ENCODE results near the gene TTL. TPM values are rescaled to one million over a fixed set of nuclear protein-coding genes. Genes with fewer than 3 reads are reported as not detected.
A peak's percentile ranks its signal among the peaks of the same experiment; 100 is the strongest.

Gene TTL
- total and polyA plus RNA-seq, 2 experiments from 2014 or later: 11.1 to 69.7 TPM

DNA sequence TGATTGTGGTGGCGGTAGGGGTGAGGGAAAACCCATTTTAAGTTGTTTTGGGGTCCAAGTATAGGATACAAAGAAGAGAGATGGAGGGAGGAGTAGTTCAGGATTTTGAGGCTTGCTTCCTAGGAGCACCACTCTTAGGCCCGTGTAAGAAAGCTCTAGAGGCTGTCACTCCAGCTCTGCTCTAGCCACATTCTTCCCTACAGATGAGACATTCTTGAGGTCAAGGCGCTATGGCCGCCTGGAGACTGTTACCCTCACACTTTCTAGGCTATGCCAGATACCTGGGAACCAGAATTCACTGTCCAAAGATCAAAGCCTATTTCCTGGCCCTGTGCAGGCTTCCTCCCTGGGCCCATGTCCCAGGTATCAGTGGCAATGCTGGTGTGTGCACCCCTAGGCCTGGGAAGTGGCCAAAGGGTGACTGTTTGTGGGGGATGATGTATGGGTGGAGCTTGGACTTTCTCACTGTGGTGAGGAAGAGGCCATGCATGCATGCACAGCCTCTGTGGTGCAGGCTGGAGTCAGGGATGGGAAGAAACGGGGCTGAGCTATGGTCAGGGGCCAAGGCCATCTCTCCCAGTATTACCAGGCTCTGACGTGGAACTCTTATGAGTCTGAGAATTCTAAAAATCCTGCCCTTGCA is 7.0 kb upstream of the TTL start:
- Histone ChIP-seq H3K9me2 (ENCODE audit: insufficient read depth) (no peaks in the 10 kb centered on the region), H3K9ac (peak overlapping the region; percentile 39; the same call in 1 of the 2 replicates), H3K9me3 (ENCODE audit: low read depth) (no peaks in the 10 kb centered on the region), H3F3A (ENCODE audit: insufficient read depth) (peaks cover 9% of the 10 kb centered on the region; the same call in 1 of the 2 replicates), H2AFZ (peak overlapping the region; percentile 59; the same call in 1 of the 2 replicates), H3K4me3 (no peak overlapping the region), H3K36me3 (ENCODE audit: low read depth) (no peaks in the 10 kb centered on the region), H3K79me2 (ENCODE audit: insufficient read depth) (no peaks in the 10 kb centered on the region), H3K27ac (peak overlapping the region; percentile 55), H3K4me1 (ENCODE audit: insufficient read depth) (peaks cover 6% of the 10 kb centered on the region), H4K20me1 (ENCODE audit: insufficient read depth) (no peaks in the 10 kb centered on the region), H3K27me3 (replicated peaks; ENCODE audit: insufficient read depth) (no peaks in the 10 kb centered on the region), H3K4me2 (ENCODE audit: unreplicated experiment) (no peak overlapping the region)
- in situ Hi-C loops (cut with MboI): no loop called here
- no peak for TF ChIP-seq EZH2phosphoT487 (IDR thresholded peaks at IDR 0.05; ENCODE audit: insufficient read depth, low read depth)
- no peak for TF ChIP-seq EZH2 (IDR thresholded peaks at IDR 0.05; ENCODE audit: insufficient read depth, poor library complexity, severe bottlenecking)
- 57 to 62% methylated on average over 6 of the region's 6 CpGs for WGBS, 2 experiments (ENCODE audit: low coverage in 1 of 2, low lambda C conversion rate in 2 of 2, missing lambda C conversion rate in 2 of 2)
- peak; percentile 86 for DNase-seq

- in situ Hi-C loops (cut with MboI): no loop called here
- no peak overlapping the region for H3K9ac ChIP-seq
- no peak overlapping the region for H3K4me3 ChIP-seq
- H3K79me2 ChIP-seq (ENCODE audit: insufficient read depth): no peaks in the 10 kb centered on the region
- peaks cover 9% of the 10 kb centered on the region; the same call in 1 of the 2 replicates for H3F3A ChIP-seq (ENCODE audit: insufficient read depth)
- no peak for DNase-seq
- H3K27me3 ChIP-seq (replicated peaks; ENCODE audit: insufficient read depth): no peaks in the 10 kb centered on the region
- H4K20me1 ChIP-seq (ENCODE audit: insufficient read depth): no peaks in the 10 kb centered on the region
- no peak overlapping the region for H3K27ac ChIP-seq
- no peaks in the 10 kb centered on the region for H3K36me3 ChIP-seq (ENCODE audit: low read depth)
- H3K9me2 ChIP-seq (ENCODE audit: insufficient read depth): no peaks in the 10 kb centered on the region
- H2AFZ ChIP-seq: no peak overlapping the region
- TF ChIP-seq EZH2phosphoT487 (IDR thresholded peaks at IDR 0.05; ENCODE audit: insufficient read depth, low read depth) (no peak), EZH2 (IDR thresholded peaks at IDR 0.05; ENCODE audit: insufficient read depth, poor library complexity, severe bottlenecking) (no peak)
- no peak overlapping the region for H3K4me2 ChIP-seq (ENCODE audit: unreplicated experiment)
- no peaks in the 10 kb centered on the region for H3K9me3 ChIP-seq (ENCODE audit: low read depth)
- 80 to 85% methylated on average over 7 of the region's 7 CpGs for WGBS, 2 experiments (ENCODE audit: low coverage in 1 of 2, low lambda C conversion rate in 2 of 2, missing lambda C conversion rate in 2 of 2)
- peaks cover 6% of the 10 kb centered on the region for H3K4me1 ChIP-seq (ENCODE audit: insufficient read depth)
These were observed 5.5 kb upstream of the TTL start for GRCh38 chr2:112476434-112476833.

GRCh38 chr2:112480530-112481049 is 1.4 kb upstream of the TTL start:
- Histone ChIP-seq H3K27me3 (replicated peaks; ENCODE audit: insufficient read depth) (no peaks in the 10 kb centered on the region), H3K9me3 (ENCODE audit: low read depth) (no peaks in the 10 kb centered on the region), H3K79me2 (ENCODE audit: insufficient read depth) (peaks cover 31% of the 10 kb centered on the region), H3K4me2 (ENCODE audit: unreplicated experiment) (peak overlapping the region; percentile 93), H3K9me2 (ENCODE audit: insufficient read depth) (no peaks in the 10 kb centered on the region), H3F3A (ENCODE audit: insufficient read depth) (peaks cover 25% of the 10 kb centered on the region), H2AFZ (peak overlapping the region; percentile 87), H3K27ac (no peak overlapping the region), H4K20me1 (ENCODE audit: insufficient read depth) (no peaks in the 10 kb centered on the region), H3K36me3 (ENCODE audit: low read depth) (no peaks in the 10 kb centered on the region), H3K4me3 (peak overlapping the region; percentile 93), H3K4me1 (ENCODE audit: insufficient read depth) (peaks cover 17% of the 10 kb centered on the region), H3K9ac (no peak overlapping the region)
- TF ChIP-seq EZH2phosphoT487 (IDR thresholded peaks at IDR 0.05; ENCODE audit: insufficient read depth, low read depth) (no peak), EZH2 (IDR thresholded peaks at IDR 0.05; ENCODE audit: insufficient read depth, poor library complexity, severe bottlenecking) (no peak)
- in situ Hi-C loops (cut with MboI): no loop called here
- 15 to 19% methylated on average over 20 of the region's 20 CpGs for WGBS, 2 experiments (ENCODE audit: low coverage in 1 of 2, low lambda C conversion rate in 2 of 2, missing lambda C conversion rate in 2 of 2)
- no peak for DNase-seq

- Histone ChIP-seq H3K9me2 (ENCODE audit: insufficient read depth) (no peaks in the 10 kb centered on the region), H3K36me3 (ENCODE audit: low read depth) (no peaks in the 10 kb centered on the region), H3K9ac (peak overlapping the region; percentile 80), H3K79me2 (ENCODE audit: insufficient read depth) (peaks cover 36% of the 10 kb centered on the region), H3K4me1 (ENCODE audit: insufficient read depth) (peaks cover 14% of the 10 kb centered on the region), H3K27ac (peak overlapping the region; percentile 69), H3F3A (ENCODE audit: insufficient read depth) (peaks cover 20% of the 10 kb centered on the region), H3K4me2 (ENCODE audit: unreplicated experiment) (peak overlapping the region; percentile 93), H3K27me3 (replicated peaks; ENCODE audit: insufficient read depth) (no peaks in the 10 kb centered on the region), H3K9me3 (ENCODE audit: low read depth) (no peaks in the 10 kb centered on the region), H2AFZ (peak overlapping the region; percentile 87), H3K4me3 (peak overlapping the region; percentile 93), H4K20me1 (ENCODE audit: insufficient read depth) (no peaks in the 10 kb centered on the region)
- WGBS, 2 experiments (ENCODE audit: low coverage in 1 of 2, low lambda C conversion rate in 2 of 2, missing lambda C conversion rate in 2 of 2): 0 to 1% methylated on average over 19 of the region's 19 CpGs
- in situ Hi-C loops (cut with MboI): no loop called here
- TF ChIP-seq EZH2phosphoT487 (IDR thresholded peaks at IDR 0.05; ENCODE audit: insufficient read depth, low read depth) (no peak), EZH2 (IDR thresholded peaks at IDR 0.05; ENCODE audit: insufficient read depth, poor library complexity, severe bottlenecking) (no peak)
- DNase-seq: peak; percentile 93
These were observed 867 bp upstream of the TTL start for GRCh38 chr2:112481050-112481527.
